ENCODE data around the gene SRSF3.
"Not testable (repeated sequence)": the region's sequence is repeated elsewhere in the genome, so short reads cannot be mapped to it uniquely, and the experiment has no call there.

SRSF3 gene

DNA sequence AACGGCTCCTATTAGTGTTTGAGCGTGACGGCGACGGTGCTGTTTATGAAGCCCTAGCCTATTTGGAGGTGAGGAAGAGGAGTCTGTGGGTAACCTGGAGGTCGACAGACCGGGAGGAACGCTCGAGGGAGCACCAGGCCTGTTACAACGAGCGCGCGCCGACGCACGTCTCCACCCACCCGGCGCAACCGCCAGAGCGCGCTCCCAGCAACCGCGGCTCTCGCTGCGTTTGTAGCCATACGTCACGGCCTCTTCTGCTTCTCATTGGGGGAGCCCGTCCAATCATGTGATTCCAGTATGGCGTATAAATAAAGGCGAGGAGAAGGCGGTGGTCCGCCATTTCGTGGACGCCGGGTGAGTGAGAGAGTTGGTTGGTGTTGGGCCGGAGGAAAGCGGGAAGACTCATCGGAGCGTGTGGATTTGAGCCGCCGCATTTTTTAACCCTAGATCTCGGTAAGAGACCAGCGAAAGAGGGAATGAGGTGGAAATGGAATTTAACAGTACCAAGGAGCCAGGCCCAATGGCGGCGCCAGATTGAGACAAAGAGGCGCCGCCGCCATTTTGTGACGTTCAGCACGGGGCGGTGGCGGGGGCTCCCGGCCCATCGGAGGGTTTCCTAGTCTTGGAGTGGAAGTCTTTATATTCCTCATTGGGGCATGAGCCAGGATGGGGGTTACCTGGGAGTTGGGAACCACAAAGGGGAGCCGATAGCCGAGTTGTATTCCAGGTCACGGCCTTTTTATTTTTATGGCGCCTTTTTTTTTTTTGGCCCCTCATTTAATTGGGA is at the start of gene SRSF3:
SRSF3 (plus strand) TSS at position 334 of the 787 bp plus-strand sequence. CDS start 2,401 bp downstream, outside the sequence.
- peak; percentile 83 for DNase-seq (ENCODE audit: low read depth)

DNA sequence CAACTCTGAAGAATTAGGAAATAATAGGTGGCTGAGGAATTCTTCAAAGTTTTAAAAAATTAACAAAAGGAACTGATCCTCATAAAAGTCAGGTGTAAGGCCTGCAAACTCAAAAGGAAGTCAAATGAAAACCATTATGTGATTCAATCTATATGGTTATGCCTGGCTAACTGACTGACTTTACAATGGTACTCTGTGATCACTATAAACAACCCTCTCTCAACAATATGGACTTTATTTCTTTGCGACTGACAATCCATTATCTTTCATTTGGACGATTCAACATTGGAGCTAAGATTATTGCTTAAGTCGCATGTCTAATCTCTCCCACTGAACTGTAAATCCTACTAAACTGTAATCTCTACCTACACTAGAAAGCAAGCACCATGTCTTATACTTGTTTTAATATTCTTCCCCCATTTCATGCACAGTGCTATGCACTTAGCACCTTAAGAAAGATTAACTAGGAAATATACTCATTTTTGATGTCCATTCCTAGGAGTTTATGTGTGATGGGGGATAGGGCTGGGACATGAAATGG is 48.3 kb upstream of the SRSF3 start:
- DNase-seq (ENCODE audit: low read depth), result no peak

DNA sequence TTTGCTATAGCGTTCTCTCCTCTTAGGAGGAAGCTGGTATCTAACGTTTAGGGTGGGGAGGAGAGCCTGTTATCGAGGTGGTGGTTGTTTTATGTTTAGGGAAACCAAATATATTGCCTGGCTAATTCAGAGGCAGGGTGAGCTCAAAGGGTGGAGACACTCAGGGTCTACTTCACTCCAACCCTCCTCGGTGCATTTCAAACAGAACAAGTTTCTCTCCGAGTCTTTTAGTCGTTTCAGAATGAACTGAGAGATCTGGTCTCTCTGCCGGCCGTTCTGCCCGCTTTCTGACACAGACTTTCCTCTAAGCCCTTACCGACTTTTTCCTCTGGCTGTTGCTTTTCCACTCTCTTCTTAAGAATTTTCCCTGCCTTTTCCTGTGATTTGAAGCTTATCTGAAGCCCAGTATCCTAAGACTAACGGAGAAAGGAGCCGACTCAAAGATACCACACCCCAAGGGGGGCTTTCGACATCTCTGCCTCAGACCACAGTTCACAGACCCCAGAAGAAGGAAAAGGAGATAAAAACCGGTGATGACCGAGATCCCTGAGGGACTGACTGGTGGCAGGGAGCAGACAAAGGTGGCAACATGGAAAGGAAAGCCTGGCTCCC is 47.7 kb upstream of the SRSF3 start:
- no peak for DNase-seq (ENCODE audit: low read depth)

DNA sequence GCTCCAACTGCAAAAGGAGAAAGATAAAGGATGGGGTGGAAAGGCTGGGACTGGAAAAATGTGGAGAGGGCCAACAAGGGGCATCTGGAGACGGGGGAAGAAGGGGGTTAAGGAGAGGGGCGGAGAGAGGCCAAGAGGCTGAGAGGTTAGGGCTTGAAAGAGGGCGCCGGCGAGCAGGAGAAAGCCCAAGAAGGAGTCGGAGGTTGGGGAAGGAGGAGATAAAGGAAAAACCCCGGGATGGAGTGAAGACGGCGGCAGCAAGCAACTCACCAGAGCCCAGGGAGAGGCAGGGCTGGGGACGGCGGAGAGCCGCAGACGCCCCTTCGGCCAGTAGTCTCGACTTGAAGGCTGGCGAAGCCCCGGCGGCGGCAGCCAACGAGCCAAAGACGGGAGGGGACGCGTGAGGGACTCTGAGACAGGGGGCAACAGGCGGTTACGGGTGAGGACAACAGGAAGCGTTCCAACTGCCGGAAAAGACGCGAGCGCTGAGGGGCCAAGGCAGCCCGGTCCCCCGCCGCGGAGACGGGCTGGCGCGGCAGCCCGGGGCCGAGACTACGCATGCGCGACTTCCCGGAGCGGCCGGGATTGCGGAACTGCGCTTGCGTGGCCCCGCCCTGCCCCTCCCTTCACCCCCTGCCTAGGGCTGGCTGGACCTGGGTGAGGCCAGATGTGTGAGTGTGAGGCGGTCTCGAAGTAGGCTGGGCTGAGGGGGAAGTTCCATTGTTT is 47.1 kb upstream of the SRSF3 start, which contains the start of gene STK38:
STK38 (minus strand) TSS at position 560 of the 726 bp plus-strand sequence. CDS start 7,277 bp downstream, outside the sequence.
- DNase-seq (ENCODE audit: low read depth), result peak; percentile 89

DNA sequence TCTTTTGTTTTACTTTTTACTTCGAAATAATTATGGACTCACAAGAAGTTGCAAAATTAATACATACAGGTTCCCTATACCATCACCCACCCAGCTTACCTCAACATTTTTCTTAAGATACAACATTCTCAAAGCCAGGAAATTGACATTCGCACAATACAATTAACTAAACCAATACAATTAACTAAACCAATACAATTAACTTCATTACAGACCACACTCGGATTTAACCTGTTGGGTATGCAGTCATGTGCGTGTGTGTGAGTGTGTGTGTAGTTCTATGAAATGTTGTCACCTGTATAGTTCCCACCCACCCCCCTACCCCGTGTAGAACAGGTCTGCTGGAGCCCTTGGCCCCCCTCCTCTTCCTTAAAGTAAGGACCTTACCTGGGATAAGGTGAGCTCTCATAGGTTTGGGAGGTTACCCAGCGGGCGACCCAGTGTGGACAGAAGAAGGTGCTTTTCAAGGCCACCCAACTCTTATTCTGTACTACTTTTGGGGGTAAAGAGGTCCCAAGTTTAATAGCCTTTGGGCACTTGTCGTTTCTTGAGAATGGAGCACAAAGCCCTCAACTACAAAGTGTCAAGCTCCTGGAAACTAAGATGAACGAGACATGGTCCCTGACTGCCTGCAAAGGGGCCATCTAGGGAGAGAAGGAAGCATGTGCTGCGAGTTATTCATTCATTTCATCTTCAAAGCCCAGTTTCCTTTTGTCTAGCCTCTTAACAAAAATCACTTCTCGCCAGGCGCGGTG is 46.3 kb upstream of the SRSF3 start:
- no peak for DNase-seq (ENCODE audit: low read depth)

DNA sequence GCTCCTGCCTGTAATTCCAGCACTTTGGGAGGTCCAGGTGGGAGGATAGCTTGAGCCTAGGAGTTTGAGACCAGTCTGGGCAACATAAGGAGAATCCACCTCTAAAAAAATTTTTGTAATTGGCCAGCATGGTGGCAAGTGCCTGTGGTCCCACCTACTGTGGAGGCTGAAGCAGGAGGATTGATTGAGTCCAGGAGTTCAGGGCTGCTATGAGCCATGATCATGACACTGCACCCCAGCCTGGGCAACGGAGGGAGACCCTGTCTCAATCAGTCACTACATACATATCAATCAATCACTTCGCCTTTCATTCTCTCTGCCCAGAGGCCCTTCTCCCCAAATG is 45.8 kb upstream of the SRSF3 start:
- no peak for DNase-seq (ENCODE audit: low read depth)

DNA sequence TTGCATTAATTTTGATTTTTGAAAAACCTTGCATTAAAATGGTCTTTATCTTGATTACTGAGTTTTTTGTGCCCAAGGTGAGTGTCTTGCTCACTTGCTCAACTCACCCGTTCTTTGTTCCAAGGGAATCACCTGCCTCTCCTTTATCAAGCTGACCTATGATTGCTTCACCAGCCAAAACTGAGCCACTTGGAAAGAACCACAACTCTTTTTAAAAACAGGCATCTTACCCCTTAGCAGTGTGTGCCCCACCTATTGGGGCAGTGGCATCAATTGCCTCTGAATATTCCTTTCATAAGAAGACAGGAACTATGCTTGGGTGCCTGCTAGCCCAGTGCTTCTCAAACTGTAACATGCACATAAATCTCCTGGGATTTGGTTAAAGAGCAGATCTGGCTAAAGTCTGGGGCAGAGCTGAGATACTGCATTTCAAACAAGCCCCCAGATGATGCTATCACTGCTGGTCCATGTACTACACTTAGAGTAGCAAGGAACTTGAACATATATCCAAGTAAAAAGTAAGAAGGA is 43.6 kb upstream of the SRSF3 start:
- DNase-seq (ENCODE audit: low read depth), result no peak

DNA sequence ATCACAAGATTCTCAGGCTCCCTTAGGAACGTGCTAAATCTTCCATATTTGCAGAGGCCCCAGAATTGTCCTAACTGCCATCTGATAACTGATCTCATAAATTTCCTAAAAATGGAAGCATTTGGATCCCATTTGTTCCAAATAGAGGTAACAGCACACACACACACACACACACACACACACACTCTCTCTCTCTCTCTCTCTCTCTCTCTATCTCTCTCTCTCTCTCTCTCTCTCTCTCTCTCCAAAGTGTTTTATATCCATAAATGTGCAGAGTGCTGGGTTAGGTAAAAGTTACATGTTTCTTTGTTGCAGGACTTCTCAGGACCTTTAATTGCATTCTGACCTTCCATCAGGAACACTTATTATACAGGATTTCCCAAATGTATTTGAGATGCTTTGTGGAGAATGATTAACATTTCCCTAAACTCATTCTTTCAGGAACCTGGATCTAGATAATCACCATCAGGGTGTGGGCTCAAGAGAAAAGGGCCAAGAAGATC is 38.4 kb upstream of the SRSF3 start:
- no peak for DNase-seq (ENCODE audit: low read depth)

DNA sequence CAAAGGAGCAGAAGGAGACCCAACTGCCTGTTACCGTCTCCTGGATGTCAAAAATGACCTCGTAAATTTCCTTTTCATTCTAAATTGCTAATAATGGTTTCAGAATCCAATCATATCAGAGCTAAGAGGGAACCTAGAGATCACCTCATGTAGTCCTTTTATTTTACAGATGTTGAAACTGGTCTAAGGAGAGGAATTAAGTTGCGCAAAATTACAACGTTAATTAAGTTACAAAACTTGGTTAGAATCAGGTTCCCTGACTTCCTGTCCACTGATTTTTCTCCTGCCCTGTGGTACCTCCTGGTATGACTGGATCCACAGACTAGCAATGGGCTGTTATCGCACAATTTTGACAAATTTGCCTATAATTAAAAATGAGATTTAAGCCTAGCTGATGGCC is 37.9 kb upstream of the SRSF3 start:
- no peak for DNase-seq (ENCODE audit: low read depth)

DNA sequence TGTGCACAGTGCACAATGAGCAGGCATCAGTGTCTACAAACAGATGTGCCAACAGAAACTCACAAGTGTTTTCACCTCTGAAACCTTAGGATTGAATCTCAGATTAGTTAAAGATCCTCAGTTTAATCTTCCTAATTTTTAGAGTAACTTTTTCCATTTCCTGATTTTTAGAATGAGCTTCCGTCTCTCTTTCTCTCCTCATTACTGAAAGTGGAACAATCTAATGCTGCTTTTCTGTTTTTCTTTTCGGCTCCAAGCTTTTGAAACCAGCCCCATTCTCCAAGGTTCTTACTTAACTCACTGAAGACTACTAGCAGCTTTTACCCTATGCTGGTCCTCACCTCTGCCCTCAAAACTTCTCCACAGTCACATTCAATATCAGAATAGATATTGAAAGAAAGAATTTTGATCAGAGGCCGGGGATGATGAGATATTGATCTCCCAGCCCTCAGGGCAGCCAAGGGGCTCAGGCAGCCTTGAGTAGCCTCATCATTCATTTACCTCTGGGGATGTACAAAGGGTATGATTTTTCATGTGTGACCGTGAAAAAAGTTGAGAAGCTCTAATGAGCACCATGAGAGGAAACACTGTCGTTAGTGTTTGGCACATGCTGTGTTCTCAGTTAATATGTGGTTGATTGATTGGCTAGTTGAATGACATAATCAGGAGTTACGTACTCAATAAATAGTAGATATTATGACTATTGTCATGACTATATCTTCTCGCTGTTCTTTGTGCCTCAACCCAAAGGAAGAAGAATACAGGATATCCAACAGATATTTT is 35.0 kb upstream of the SRSF3 start:
- DNase-seq (ENCODE audit: low read depth), result no peak

DNA sequence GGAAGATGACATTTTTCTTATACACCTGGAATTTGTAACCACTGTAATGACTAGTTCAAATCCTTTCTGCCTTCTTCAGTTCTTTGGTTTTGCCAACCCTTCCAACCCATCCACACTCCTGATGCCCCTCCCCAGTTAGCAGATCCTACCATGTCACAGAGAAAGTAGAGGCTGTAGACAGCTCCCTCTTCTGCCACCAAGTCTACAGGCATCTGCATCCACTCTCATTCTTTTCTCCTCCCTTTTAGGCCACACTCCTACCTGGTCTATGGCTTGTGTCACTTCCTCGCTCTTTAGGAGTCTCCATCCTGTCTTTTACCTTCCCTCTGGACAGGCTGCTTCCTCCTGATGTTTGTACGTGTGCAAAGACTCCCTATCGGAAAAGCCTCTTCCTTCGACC is 33.3 kb upstream of the SRSF3 start:
- DNase-seq (ENCODE audit: low read depth), result no peak

DNA sequence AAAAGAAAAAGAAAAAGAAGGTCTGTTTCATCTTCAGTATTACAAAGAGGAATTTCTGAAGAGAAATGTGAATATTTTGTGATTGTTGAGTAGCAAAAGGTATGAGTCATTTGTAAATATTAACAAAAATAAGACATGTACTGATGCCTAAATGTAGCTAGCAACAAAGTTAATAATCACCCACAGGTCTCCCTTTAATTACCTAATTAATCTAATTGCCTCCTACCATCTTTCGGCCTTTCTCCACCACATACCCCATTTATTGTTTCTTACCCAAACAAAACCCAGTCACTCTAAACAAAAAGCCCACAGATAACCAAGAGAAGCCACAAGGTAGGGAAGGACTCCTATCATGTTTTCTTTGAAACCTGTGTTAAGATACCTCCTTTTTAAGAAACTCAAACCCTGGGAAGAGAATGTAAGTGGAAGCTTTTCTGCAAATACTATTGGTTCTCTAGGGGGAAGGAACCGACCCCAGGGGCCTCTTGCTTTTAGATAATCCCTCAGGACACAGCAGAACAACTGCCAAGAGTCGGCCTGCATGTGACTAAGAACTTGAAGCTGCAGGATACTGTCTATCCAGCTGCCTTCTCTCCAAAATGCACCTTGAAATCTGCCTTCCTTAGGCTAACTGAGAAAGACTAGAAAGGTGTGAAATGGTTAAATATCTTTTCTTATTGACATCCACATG is 30.8 kb upstream of the SRSF3 start:
- no peak for DNase-seq (ENCODE audit: low read depth)

DNA sequence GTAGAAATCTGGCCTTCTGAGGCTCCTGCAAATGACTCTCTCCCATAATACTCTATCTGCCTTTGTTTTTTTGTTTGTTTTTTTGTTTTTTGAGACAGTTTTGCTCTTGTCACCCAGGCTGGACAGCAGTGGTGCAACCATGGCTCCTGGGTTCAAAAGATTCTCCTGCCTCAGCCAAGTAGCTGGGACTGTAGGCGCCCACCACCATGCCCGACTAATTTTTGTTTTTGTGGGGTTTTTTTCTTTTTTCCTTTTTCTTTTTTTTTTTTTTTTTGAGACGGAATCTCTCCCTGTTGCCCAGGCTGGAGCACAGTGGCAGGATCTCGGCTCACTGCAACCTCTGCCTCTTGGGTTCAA is 30.3 kb upstream of the SRSF3 start:
- DNase-seq (ENCODE audit: low read depth), result no peak

DNA sequence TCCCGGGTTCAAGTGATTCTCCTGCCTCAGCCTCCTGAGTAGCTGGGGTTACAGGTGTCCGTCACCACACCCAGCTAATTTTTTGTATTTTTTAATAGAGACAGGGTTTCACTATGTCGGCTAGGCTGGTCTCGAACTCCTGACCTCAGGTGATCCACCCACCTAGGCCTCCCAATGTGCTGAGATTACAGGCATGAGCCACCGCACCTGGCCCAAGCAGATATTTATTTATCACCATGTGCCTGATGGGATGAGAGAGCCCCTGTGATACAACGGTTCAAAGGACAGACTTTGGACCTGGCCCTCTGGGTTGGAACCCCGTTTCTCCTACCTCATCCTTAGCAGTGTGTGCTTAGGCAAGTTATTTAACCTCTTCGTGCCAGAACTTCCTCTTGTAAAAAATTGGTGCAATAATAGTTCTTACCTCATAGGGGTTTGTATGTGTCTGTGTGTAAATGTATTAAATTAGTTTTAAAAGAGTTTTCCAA is 27.7 kb upstream of the SRSF3 start:
- no peak for DNase-seq (ENCODE audit: low read depth)

DNA sequence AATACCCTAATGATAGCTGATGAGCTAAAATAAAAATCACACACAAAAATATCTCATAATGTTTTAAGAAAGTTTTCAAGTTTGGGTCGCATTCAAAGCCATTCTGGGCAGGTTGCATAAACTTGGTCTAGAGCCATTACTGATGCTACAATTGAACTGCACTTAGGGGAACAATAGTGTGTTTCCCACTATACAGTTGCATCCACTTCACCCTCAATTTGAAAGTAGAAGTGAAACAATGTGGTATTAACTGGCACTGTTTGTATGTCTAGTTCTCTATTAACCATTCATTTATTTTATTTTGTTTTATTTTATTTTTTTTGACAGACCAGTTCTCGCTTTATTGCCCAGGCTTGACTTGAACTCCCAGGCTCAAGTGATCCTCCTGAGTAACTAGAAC is 23.9 kb upstream of the SRSF3 start:
- DNase-seq (ENCODE audit: low read depth), result no peak

DNA sequence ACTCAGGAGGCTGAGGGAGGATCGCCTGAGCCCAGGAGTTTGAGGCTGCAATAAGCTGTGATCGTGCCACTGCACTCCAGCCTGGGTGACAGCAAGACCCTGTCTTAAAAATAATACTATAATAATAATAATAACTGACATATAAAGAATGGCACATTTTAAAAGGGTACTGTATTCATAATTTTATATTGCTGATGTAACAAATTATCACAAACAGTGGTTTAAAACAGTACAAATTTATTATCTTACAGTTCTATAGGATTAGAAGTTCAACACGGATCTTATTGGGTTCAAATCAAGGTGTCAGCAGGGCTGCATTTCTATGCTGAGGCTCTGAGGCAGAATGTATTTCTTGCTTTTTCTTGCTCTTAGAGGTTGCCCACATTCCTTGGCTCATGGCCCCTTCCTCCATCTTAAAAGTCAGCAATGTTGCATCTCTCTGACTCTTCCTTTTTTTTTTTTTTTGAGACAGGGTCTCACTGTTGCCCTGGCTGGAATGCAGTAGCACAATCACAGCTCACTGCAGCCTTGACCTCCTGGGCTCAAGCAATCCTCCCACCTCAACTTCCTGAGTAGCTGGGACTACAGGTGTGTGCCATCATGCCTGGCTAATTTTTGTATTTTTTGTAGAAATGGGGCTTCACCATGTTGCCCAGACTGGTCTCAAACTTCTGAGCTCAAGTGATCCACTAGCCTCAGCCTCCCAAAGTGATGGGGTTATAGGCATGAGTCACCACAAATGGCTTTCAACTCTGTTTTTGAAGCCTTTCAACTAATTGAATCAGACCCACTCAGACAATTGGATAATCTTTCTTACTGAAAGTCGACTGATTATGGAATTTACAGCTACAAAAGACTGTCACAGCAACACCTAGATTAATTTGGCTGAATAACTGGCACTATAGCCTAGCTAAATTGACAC is 22.8 kb upstream of the SRSF3 start:
- no peak for DNase-seq (ENCODE audit: low read depth)

DNA sequence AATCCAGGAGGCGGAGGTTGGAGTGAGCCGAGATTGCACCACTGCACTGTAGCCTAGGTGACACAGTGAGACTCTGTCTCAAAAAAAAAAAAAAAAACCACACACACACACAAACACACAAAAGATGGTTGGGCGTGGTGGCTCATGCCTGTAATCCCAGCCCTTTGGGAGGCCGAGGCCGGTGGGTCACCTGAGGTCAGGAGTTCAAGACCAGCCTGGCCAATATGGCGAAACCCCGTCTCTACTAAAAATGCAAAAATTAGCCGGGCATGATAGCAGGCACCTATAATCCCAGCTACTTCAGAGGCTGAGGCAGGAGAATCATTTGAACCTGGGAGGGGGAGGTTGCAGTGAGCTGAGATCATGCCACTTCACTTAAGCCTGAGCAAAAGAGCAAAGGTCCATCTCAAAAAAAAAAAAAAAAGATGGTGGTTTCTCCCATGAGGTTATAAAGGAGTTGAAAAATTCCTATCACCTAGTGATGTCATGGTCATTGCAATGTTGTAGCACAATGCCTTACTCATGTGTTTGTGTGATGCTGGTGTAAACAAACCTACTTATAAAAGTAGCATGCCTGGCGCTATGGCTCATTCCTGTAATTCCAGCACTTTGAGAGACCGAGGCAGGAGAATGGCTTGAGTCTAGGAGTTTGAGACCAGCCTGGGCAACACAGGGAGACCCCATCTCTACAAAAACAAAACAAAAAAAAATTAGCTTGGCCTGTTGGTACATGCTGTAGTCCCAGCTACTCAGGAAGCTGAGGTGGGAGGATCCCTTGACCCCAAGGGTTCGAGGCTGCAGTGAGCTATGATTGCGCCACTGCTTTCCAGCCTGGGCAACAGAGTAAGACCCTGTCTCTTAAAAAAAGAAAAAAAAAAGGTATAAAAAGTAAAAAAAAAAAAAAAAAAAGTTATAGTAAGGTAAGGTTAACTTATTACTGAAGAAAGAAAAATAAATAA is 21.5 kb upstream of the SRSF3 start:
- not testable (repeated sequence) for DNase-seq (ENCODE audit: low read depth)

DNA sequence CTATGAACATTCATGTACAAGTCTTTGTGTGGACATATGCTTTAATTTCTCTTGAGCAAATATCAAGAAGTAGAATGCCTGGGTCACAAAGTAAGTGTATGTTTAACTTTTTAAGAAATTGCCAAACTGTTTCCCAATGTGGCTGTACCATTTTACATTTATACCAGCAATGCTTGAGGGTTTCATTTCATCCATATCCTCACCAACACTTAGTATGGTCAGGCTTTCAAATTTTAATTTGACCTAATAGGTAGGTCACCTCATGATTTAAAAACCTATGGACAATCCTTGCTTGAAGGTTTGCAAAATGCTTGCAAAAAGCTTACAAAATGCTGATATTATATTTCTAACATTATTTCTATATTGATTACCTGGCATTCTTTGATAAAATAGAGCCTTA is 19.5 kb upstream of the SRSF3 start:
- DNase-seq (ENCODE audit: low read depth), result no peak
